COR-L47 (cell line): ENCODE results near the gene CHEK2.
"Not testable (repeated sequence)": the region's sequence is repeated elsewhere in the genome, so short reads cannot be mapped to it uniquely, and the experiment has no call there.

Experiments
- DNase-seq: peaks from one replicate; lab custom pipeline; 2025; lab: John Stamatoyannopoulos, UW

Gene CHEK2

DNA sequence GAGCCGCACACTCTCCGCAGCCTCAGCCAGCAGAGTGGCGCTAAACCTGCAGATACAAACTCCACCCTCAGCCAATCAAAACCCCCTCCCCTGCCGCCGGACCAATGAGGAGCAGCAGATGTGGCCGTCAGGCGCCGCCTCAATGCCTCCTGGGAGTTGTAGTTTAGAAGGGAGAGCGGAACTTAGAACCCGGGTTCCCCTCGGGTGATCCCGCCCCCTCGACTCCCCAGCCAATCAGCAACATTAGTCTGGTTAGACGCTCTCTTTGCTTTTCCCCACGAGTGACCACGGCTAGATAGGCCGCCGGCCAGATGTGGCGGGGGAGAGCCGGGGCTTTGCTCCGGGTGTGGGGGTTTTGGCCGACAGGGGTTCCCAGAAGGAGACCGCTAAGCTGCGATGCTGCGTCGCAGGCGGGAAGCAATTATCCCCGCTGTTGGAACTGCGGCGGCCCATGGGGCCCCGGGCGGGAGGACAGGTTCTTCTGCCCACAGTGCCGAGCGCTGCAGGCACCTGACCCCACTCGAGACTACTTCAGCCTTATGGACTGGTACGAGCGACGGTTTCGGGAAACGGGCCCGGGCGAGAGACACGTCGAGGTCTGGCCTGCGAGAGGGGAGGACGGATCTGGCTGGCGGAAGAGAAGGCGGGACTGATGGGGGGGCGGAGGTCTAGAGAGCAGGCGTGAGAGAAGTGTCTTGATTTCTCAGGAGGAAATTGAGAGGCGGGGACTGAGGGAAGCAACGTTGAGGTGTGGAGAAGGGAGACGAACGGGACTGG, at the start of gene CHEK2, which contains the start of gene HSCB:
CHEK2 (minus strand) TSS at position 36 of the 777 bp plus-strand sequence. CDS start 7,099 bp downstream, outside the sequence.
HSCB (plus strand) TSS at position 255 of the 777 bp plus-strand sequence; CDS start at position 312, 57 bp downstream.
- DNase-seq, result peak; percentile 97

- DNase-seq, result no peak
Measured at GRCh38 chr22:28791124-28791523, 49.5 kb upstream of the CHEK2 start.

GRCh38 chr22:28788601-28789000, 47.0 kb upstream of the CHEK2 start:
- no peak for DNase-seq

GRCh38 chr22:28783786-28784671, 42.4 kb upstream of the CHEK2 start:
- DNase-seq, result no peak

DNA sequence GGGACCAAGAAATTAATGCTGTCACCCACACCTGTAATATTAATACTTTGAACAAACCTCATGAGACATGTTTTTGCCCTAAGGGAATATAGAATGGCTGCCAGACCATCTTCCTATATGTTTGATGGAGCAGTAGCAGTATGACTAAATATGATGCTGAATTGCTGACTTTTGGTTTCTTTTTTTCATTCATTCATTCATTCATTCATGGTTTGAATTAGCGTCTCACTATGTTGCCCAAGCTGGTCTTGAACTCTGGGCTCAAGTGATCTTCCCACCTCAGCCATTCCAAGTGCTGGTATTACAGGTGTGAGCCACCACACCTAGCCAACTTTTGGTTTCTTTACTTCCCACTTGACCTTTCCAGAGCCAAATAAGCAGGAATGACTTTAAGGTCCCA, 38.7 kb upstream of the CHEK2 start:
- no peak for DNase-seq

GRCh38 chr22:28779833-28780232, 38.2 kb upstream of the CHEK2 start:
- no peak for DNase-seq

GRCh38 chr22:28774378-28774777, 32.8 kb upstream of the CHEK2 start:
- no peak for DNase-seq

DNA sequence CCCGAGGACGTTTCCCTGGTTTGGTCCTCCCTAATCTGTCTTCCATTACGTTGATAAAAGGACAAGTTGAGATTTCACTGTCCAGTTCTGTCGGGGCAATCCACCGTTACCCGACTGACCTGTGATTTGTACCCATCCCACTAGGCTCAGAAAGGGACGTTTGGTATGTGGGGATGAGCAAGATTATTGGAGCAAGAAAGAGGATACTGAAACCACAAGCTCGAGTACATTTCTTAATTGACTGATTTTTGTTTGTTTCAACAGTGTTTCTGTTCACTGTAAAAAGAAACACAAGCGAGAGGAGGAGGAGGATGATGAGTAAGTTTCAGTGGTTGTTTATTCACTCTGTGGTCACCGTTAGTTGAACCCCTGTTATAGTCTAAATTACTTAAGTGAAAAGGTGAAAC, 31.8 kb upstream of the CHEK2 start:
- no peak for DNase-seq

DNA sequence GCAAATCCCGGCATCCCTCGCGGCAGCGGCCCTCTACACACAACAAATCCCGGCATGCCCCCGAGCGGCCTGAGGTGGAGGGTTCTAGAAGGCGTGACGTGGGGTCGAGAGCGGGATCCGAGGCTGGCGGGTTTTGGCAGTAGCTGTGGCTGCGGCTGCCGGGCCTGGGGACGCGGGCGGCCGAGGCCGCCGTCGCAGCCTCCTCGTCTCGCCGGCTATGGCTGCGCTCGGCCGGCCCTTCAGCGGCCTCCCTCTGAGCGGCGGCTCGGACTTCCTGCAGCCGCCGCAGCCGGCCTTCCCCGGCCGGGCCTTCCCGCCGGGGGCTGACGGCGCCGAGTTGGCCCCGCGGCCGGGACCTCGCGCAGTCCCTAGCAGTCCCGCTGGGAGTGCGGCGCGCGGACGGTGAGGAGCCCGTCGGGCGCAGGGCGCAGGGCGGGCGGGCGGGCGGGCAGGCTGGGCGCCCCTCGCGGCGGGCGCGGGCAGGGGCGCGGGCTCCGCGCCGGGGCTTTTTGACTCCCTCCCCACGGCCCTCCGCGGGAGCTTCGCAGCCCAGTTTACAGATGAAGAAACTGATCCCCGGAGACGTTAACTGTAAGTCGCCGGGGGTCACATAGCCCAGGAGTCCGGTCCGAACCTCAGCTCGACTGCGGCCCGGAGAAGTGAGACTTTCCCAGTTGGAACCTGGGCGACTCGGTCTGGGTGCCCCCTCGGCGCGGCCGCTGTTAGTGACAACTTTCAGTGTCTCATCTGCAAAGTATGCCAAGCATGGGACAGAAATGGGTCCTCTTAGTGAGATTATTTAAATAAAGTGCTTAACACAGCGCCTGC, 31.2 kb upstream of the CHEK2 start, which contains the start of gene CCDC117:
CCDC117 (plus strand) TSS at position 63 of the 828 bp plus-strand sequence; CDS start at position 218, 155 bp downstream.
- peak; percentile 92 for DNase-seq

GRCh38 chr22:28771195-28771791, 29.7 kb upstream of the CHEK2 start:
- no peak for DNase-seq

- DNase-seq, result no peak
Measured at GRCh38 chr22:28769394-28770085, 27.9 kb upstream of the CHEK2 start.

DNA sequence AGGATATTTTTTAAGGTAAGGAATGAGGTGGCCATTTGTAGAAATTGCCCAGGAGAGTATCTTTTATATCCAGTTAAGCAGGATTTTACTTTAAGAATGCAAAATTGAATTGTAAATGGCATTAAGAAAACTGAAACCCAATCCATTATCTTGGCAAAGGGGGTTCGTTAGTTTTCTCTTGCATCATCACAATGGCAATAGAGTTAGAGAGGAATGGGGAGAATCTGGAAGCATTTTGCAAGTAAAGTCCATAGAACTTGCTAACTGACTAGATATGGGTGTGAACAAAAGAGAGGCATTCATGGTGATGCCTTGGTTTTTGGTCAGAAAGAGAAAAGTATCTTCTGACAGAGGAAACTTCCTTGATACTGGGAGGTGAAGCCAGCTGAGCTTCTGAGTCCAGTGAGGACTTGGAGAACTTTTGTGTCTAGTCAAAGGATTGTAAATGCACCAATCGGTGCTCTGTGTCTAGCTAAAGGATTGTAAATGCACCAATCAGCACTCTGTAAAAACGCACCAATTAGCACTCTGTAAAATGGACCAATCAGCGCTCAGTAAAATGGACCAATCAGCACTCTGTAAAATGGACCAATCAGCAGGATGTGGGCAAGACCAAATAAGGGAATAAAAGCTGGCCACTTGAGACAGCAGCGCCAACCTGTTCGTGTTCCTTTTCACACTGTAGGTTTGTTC, 27.2 kb upstream of the CHEK2 start:
- DNase-seq, result no peak

GRCh38 chr22:28766628-28767027, 25.0 kb upstream of the CHEK2 start:
- no peak for DNase-seq

- not testable (repeated sequence) for DNase-seq
Measured at GRCh38 chr22:28762000-28762399, 20.4 kb upstream of the CHEK2 start.

- DNase-seq, result no peak
Measured at GRCh38 chr22:28761449-28761755, 19.8 kb upstream of the CHEK2 start.

GRCh38 chr22:28759861-28760560, 18.4 kb upstream of the CHEK2 start:
- DNase-seq, result peak; percentile 61

DNA sequence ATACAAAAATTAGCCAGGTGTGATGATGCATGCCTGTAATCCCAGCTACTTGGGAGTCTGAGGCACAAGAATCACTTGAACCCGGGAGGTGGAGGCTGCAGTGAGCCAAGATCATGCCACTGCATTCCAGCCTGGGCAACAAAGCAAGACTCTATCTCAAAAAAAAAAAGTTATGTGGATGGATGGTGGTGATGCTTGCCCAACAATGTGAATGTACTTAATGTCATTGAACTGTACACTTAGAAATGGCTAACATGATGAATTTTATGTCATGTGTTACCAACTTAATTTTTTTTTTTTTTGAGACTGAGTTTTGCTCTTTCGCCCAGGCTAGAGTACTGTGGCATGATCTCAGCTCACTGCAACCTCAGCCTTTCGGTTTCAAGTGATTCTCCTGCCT, 12.9 kb upstream of the CHEK2 start:
- DNase-seq, result not testable (repeated sequence)

DNA sequence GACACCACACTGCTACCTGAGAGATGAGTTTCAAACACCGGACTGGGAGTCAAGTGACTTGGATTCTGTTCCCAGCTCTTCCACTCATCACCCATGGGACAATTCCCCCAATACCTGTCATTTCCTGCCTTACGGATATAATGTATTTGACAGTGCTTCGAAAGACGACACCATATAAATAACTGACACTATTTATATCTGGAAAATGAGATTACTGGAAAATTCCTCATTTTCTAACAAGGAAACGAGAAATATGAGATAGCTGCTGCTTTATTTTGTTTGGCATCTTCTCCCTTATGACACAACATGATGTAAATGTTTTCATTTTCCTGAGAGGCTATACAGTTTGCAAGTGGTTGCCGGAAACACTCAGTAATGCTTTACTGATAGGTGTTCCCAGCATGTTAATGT, 8.9 kb upstream of the CHEK2 start:
- DNase-seq, result no peak

- DNase-seq, result no peak
Measured at GRCh38 chr22:28743852-28744251, 2.2 kb upstream of the CHEK2 start.

DNA sequence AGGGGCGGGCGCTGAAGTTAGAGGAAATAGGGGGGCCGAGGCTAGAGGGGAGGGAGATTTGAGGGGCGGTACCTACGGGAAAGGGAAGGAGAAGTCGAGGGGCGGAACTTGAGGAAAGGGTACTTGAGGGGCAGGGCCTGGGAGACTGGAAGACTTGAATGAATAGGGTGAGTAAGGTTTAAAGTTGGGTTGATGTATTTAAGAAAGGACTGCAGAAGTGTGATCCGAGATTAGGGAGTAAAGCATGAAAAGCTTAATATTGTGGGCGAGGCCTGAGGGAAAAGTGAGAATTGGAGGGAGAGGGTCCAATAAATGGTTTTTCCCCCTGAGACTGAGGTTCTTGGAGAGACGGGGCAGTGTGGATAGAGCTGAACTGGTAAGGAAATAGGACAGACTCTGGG, 942 bp upstream of the CHEK2 start:
- DNase-seq, result no peak
